OCI-M2 (cell line): ENCODE results near the gene LPP.
"Not testable (repeated sequence)": the region's sequence is repeated elsewhere in the genome, so short reads cannot be mapped to it uniquely, and the experiment has no call there.

Experiments
- DNase-seq: peaks from one replicate; lab custom pipeline; 2025; ENCODE audit not compliant: unreplicated experiment; lab: John Stamatoyannopoulos, UW

LPP gene

DNA sequence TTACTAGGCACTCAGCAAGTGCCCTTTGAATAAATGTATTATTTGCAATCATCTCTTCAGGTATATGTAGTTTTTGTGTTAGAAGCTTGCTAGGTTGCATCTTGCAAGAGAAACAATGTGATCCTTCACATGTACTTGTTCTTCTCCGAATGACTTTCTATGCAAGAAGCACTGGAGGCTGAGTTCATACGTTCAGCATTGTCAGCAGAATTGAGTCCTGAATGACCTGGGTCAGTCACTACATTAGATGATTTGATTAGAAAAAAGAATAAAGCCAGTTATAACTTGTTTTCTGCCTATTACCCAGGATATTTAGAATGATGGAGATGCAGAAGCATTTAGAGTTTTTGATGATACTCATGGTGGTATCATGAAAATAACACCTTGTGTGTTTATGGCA lies 538.7 kb downstream of the LPP start:
- DNase-seq = no peak

DNA sequence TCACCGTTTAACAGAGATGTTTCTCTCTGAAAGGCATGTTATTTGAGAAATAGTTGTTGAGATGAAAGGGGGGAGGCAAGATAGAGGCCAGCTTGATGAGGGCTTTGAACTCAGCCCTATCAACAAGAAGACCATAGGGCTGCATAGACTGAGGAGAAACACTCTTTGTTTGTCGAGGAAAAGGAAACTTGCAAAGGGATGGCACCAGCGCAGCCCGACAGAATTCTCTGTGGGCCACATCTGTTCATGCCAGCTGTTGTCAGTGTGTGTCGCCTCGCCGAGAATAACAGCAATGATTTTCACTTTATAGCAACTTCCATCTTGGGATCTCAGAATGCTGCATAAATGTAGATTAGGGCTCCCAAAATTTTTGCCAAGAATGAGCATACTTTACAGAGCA lies 539.5 kb downstream of the LPP start:
- no peak for DNase-seq

DNA sequence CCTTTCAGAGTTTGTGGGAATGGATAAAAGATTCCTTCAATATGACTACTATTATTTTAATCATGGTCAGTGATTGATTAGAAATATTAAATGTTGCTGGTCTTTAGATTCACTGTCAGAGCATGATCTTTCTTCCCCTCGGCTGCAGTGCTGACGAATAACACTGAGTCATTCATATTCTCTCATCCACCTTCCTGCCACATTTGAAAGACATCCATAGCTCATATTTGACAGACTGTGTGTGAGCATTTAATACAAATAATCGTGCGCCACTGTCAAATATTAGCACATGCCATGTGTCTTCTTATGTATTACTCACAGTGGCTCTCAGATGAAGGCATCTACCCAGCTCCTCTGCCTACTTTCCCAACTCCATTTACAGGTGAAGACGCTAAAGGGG lies 541.3 kb downstream of the LPP start:
- DNase-seq = no peak

DNA sequence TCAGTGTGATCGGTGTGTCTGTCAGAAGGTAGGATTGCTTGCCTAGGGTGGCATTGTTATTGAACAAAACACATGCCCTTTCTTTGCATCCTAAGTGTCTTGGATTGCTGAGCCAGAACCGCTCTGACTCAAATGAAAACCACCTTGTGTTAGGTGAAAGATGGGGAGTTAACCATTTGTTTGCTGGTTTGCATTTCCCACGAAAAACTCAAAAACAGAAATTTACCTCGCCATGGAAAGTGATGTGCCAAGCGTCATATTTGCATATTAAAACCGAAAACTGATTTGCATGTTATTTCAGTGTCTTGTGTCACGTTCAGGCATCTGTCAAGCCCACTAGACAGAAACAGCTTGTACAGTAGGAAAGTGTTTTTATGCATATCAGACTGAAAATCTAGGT lies 543.2 kb downstream of the LPP start:
- DNase-seq = no peak

DNA sequence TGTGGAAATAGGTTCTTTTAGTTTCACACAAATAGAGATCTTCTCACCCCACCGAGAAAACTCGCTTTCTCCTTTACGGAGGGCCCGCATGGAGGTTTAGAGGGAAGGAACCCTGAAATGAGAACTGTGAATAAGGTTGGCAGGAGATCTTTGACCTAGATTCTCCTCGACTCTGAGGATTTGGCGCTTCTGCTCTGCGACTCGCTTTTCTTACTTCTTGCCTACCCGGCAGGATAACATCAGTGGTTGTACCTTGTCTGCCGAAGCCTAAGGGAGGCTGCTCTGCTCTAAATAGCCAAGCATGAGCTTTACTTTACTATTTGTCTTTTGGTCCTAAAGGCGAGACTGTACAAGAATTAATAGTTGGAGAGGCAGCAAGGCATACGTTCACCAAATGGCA lies 544.5 kb downstream of the LPP start:
- DNase-seq = no peak

DNA sequence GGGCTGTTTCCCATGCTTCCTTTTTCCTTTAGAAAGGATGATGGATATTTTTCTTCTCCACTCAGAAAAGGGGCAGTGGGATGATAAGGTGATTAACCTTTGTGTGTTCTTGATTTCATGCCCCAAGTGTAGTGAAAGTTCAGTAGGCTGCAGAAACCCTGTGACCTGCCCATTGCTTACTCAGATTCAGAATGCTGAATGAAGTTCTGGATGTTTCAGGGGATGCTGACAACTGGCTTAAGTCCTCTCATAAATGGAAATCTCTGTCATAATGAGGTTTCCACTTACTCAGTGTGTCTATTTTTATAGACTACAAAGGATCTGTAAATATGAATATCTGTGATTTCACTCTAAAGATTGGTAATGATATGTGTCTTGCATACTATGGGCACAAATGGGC lies 546.5 kb downstream of the LPP start:
- no peak for DNase-seq

DNA sequence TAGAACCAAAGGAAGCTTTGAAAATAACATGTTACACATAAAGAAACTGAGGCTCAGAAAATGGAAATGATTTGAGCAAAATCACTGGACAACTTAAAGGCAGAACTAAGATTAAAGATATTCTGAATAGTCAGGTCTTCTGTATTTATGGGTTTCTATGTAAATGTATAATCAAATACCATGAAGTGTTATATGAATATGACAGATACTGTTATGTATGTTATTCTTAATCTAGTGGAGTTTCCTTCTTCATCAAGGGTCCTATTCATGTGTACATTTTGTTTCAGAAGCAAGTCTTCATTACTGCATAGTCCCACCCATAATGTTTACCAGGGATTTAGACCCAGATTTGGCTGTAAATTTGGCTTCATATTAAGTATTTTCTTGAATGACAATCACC lies 547.0 kb downstream of the LPP start:
- no peak for DNase-seq

DNA sequence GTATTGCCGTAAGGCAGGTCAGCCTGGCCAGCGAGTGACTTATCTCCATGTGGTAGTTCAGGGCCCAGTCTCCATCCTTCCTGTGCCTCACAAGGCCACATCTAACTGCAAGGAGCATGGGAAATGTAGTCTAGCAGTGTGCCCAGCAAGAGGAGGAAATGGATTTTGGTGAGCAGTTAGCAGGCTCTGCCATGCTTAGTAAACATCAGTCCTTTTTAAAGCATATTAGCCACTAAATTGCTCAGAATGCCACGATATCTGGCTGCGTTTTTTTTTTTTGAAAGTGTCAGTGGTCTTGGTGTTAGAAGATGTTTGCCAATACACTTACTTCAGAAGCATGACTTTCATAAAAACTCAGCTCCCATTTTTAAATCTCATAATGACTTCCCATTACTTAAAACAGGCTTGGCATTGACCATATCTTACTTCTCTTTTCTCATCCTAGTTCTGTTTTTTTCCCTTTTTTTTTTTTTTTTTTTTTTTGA lies 547.6 kb downstream of the LPP start:
- no peak for DNase-seq

DNA sequence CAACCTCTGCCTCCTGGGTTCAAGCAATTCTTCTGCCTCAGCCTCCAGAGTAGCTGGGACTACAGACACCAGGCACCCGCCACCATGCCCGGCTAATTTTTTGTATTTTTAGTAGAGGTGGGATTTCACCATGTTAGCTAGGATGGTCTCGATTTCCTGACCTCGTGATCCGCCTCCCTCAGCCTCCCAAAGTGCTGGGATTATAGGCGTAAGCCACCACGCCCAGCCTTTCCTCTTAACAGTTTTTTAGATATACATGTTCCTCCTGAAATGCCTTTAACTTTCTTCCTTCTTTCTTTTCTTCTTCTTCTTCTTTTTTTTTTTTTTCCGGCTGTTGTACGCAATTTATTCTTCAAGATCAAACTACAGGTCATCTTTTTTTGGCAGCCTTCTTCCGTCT lies 548.1 kb downstream of the LPP start:
- not testable (repeated sequence) for DNase-seq

DNA sequence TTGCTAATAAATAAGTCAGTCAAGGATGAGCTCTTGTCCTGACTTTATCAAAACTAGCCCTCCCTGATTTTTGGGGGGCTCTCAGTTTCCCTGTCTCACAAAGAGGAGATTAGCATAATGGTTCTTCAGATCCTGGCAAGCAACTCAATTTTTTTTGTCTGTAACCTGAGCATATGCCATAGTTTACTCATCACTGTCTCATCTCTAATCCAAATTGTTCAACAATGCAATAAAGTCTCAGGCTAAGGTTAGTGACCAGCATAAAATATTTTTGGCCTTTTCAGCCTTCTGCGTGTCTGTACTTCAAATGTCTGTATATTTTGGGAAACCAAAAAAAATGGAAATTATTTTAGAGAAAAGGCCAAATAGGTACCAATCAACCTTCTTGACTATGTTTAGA lies 552.2 kb downstream of the LPP start:
- no peak for DNase-seq

DNA sequence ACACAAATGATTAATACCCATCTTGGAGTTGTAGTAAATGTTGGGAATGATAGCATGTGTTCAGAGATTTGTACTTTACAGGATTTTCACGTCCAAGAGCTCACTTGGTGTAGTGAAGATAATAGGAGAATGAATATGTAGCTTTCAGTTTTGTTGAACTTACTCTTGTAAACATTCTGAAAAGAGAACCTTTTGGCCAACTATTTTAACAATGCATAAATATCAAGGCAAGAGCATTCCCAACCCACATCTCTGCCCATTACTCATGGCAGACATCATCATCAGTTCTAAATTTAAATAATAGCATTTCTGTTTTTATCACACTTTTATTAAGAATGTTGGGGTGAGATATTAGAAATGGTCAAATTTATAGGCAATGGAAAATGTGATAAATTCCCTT lies 552.6 kb downstream of the LPP start:
- DNase-seq = no peak

DNA sequence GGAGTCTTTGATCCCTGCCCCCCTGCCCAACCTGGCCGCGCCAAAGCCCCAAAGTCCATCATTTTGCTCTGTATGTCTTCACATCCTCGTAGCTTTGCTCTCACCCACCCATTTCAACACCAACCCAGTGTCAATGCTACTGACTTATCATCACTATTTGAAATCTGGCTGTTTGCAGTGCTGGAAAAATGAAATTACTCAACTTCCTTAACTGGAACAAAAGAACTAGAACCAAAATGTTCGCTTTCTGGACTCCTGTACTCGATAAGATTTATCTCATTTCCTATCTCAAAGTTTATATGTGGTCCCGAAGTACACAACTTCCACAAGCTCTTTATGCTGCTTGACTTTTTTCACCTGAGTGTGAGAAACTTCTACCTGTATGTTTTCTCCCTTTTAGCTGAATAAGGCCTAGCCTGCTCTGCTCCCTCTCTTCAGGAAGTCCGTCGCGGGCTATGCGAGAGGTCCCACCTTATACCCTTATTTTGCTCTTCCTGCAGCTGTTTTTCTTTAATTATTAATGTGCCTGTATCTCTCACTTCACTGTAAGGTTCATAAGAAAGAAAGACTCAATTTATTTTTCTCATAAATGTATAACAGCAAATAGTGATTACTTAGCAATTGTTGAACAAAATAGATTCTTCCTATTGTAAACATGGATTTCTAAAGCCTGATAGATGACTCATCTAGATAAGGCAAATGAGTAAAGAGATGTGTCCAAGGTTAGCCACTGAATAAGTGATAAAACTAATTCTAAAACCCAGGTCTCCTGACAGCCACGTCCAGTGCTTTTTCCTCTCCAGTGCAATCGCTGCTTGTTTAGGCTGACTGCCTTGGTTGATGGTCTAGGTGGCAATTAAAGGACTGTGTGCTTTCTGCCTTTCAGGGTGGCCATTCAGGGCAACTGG lies 553.7 kb downstream of the LPP start:
- no peak for DNase-seq

DNA sequence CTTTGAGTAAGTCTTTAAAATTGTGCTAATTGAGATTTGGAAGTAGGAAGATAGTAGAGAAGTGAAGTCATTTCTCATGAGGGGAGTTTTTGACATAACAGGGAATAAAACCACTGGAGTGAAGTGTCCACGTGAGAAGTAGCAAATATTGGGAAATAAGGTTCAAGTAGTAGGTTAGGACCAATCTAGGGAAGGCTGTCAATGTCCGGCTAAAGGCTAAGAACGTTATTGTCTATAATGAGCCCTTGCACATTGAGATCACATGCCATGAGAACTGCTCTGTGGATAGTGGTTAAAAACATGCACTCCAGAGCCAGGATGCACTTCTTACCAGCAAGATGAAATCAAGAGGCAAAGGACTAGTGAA lies 557.9 kb downstream of the LPP start:
- no peak for DNase-seq

DNA sequence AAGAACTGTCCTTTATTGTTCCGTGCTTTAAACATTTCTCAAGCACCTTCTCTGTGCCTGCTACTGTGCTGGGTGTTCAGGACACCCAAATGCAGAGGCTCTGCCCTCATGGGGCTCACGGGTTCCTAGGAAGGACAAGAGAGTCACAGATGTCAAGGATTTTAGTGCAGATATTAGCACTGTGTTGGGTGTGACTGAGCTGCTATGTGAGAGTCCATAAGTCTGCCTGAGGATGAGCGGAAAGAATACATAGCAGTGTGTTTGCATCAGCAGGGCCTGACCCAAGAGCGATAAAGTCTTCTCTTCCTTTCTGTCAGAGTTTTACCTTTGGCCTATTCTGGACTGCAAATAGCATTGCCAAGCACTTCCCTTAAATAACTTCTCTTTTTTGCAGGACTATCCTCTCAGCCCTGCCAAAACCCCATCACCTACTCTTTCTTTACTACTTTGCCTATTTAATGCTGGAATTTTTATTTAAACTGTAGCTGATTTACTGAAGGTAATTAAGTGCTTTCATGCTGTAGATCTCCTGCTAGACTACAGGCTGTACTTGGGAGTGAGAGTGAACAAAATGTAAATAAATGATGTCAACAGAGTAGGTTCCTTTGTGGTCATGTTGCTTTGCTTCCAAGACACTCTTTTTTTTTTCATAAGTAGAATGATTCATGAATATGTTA lies 558.4 kb downstream of the LPP start:
- no peak for DNase-seq

DNA sequence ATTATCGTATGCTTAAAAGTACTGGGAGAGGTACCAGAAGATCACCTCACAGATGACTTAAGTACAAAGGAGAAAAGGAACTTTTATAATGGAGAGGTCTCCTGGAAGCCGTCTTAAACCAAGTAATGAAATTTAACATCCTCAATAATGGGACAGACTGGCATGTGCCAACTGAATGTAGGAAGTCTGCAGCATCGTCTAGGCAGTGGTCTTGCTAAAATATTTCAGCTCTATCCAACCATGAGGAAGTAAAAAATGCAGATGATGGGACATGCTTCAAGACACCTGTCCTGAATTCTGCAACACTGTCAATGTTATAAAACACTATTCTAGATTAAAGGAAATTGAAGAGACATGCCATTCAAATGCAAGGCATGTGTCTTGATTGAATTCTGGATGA lies 559.0 kb downstream of the LPP start:
- DNase-seq = no peak

DNA sequence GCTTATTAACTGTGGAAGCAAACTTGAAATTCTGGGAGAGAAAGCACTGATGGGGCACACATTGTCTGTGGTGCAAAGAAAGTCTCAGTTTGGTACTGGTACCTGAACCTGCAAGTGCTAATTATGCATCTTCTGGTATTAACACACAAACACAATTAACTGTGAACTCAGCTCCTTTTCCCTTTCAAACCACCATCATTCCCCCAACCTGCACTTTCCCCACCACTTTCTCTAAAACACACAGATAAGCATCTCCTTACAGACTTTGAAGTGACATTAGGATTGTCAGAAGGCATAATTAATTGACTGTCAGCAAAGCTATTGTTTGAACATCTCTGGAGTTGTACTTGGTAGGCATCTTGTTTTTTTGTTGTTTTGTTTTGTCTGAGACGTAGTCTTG lies 565.6 kb downstream of the LPP start:
- no peak for DNase-seq

DNA sequence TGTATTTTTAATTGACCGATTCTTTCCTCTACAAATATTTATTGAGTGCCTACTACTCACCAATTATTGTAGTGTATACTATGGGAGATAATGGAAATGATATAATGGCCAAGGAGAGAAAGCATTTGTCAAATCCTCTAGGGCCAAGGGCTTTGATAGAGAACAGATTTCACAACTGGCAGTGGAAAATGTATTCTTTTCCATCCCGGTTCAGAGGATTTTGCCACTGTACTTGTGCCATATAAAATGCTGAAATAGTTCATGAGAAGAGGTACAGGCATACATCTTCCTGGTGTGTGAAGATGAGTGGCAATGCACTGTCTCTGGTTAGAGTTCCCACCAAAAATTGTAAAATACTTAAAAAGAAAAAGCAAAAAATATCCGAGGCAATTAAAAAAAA lies 566.3 kb downstream of the LPP start:
- no peak for DNase-seq

DNA sequence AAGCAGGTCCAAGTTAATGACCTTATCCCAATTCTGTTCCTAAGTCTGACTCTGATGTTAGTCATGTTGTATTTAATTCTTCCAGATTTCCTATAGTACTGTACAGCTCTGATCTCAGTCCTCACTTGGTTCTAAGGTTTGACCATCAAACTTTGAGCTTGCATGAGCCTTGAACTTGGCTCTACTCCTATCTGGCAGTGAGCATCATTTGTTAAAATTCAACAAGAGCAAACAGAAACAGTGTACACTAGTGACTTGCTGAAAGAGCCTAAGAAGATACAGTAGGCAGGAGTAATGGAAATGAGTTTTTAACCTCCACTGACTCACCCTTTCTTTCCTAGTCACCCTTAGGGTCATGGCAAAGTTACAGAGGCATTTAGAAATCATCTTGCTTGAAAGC lies 566.7 kb downstream of the LPP start:
- no peak for DNase-seq

DNA sequence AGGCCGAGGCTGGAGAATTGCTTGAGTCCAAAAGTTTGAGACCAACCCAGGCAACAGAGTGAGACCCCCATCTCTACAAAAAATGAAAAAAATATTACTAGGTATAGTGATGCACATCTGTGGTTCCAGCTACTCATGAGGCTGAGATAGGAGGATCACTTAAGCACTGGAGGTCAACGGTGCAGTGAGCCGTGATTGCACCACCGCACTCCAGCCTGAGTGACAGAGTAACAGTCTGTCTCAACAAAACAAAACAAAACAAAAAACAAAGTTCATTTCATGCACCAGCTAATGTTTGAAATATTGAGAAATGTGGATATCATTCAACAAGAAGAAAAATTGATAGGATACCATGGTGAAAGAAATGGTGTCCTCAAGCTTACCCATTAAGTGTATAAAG lies 567.4 kb downstream of the LPP start:
- no peak for DNase-seq

DNA sequence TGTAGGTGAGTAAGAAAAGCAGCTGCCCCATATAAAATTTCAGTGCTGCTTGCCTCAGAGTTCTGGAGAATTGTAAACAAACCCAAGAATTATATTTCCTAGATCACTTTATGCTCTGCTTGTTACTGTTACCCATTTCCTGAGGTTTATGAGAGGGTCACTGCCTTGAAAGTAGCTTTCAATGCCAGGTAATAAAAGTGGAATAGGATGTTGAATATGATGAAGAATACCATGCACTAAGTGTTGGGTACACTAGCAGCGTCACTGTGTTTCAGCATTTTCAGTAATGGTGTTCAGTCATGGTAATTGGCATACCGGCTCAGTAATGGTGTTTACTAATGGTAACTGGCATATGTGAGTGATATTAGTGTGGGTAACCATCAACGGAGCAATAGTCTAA lies 568.0 kb downstream of the LPP start:
- DNase-seq = no peak

DNA sequence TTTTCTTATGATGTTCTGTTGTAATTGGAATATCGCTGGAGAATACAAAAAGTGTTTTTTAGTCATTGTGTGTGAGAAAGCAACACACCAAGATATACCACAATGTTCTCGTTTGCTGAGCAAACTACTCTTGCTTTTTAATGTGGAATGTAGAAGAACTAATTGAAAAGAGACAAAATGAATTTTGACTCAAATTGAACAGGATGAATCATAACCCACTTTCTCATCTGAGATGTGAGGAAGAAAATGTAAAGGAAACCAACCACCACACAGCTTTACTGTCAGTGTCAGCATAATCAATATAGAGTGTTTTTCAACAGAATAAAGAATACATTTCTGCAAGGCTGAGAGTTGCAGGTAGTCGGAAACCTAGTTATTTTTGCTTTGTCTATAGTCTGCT lies 569.0 kb downstream of the LPP start:
- no peak for DNase-seq

DNA sequence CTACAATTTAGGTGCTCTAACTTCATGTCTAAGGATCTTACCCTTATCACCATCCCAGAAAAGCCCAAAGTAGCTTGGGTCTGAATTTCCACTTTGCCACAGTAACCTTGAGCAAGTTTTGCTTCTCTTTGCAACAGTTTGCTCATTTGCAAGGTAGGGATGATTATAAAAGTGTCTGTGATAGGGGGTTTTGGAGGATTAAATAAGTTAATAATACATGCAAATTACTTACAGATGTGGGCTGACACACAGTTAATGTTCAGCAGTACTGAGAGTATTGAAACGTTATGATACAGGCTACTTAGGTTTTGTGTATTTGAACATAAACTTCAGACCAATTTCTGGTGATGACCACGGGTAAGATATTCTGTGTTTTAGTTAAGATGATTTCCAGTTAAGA lies 573.1 kb downstream of the LPP start:
- DNase-seq = no peak
